Muscle of arm (tissue), 12 donors: ENCODE data around the gene AGBL1. TPM values are rescaled to one million over a fixed set of nuclear protein-coding genes. Genes with fewer than 3 reads are reported as not detected.
A peak's percentile ranks its signal among the peaks of the same experiment; 100 is the strongest.

ENCODE experiments used
- DNase-seq: peaks from one replicate; pipeline ENCODE4 v3.0.0-alpha.2; 2013
- polyA plus RNA-seq, 12 donors: library from polyadenylated mRNA; unstranded; fragments of 120-200 nt; gene quantifications; one replicate each; pipeline ENCODE4 v1.2.1, GENCODE V29; 2013; ENCODE audit not compliant: insufficient read length in 12 of 12

Gene AGBL1
- polyA plus RNA-seq, 12 donors: 3.0 to 30.7 (median 18.7) TPM; not detected in 1

DNA sequence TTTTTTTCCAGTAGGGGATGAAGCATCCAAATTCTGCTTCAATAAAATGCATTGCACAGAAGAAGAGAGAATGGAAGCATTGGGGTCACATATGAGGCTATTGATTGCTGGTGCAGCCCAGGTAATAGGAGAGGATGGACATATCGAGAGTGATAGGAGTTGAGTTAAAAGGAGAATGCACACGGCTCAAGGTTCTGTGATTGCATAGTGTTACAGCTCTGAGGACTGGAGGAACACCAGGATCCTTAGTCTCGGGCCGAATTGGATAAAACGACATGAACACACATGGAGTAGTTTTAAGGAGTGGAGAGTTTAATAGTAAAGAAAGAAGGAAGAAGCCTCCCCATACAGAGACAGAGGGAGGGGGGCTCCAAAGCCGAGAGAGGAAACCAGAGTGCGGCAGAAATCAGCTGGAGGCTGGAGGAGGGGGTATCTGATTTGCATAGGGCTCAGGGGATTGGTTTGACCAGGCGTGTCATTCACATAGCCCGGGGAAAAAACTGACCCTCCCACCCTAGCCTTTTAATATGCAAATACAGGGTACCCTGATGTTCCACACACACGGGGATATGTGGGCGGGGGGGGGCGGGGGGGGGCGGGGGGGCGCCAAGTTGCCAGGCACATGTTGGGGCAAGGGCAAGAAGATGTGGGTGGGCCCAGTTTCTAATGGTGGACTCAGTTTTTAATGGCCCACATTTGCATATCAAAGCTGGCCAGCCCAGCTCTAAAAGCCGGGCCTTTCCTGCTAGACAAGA, 156.9 kb downstream of the AGBL1 start:
- DNase-seq: no peak

DNA sequence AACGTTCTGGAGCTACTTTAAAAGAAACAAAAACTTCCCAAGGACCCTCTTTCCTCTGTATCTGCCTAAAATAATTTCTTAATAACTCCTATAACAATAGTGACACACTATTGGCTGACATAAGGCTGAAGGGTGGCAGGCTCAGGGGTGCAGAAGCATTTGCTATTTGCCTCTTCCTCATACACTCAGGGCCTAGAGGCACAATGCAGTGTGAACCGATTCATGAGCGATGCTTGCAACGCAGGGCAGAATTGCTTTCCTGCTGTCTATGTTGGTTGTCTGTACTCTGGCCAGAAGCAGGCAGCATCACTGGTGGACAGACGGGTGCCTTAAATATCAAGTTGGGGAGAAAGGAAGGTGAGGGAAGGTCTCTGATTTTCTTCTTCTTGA, 157.4 kb downstream of the AGBL1 start:
- no peak for DNase-seq

DNA sequence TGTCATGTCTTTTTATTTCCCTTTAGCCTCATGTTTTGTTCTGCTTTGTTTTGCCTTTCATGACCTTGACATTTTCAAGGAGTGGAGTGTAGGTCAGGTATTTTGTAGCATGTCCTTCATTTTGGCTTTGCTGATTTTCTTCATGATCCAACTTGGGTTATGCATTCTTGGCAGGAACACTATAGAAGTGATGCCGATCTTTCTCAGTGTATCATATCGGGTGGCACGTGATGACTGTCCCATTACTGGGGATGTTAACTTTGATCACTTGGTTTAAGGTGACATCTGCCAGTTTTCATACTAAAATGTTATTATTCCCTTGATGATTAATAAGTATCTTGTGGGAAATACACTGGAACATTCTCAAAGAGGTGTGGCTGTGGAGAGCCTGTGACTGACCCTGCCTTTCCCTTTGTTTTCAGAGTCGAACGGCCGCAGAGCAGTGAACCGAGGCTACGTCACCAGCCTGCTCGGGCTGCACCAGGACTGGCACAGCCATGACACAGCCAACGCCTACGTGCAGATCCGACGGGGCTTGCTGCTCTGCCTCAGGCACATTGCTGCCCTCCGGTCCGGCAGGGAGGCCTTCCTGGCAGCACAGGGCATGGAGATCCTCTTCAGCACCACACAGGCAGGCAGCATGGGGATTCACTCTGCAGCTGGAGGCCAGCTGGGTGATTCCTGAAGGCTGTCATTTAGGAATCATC, 167.7 kb downstream of the AGBL1 start:
- no peak for DNase-seq

DNA sequence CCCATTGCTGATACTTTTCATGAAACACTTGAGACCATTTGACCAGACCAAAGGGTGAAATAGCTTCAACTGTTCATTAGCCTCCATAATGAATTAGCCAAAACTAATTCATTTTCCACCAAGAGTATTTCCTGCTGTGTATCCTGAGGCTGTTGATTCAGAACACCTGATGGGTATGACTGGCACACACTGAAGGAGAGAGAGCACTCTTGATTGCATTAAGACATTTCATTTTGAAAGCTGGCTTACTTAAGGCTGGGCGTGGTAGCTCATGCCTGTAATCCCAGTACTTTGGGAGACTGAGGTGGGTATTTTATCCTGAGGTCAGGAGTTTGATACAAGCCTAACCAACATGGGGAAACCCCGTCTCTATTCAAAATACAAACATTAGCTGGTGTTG, 175.6 kb downstream of the AGBL1 start:
- no peak for DNase-seq

DNA sequence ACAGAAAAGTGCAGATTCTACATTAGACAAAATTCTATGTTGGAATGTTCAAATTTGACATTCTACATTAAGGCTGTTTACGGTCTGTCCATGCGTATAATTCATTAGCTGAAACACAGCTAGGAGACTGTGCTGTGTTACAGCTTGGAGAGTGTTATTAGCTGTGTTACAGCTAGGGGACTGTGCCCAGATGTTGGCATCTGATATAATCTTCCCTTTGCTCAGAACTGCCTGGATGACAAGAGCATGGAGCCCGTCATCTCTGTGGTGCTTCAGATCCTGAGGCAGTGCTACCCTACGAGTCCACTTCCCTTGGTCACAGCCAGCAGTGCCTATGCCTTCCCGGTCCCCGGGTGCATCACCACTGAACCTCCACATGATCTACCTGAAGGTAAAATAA, 177.0 kb downstream of the AGBL1 start:
- DNase-seq: no peak

DNA sequence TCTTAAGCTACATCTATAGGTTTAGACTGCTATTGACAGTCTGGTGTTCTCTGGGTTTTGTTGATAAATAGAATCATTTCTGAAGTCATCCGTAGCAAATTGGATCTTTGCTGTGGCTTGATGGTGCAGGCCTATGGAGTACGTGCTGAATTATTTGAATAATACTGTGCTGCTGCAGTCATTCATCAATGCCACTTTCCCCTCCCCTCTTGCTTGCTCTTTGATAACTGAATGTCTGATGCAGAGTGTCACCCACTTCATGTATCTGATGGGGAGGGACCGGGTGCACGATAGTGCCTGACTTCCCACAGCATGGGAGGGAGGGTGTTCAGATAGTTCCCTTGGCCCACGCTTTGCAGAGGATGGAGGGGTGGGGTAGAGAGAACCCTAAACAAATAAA, 179.9 kb downstream of the AGBL1 start:
- no peak for DNase-seq

DNA sequence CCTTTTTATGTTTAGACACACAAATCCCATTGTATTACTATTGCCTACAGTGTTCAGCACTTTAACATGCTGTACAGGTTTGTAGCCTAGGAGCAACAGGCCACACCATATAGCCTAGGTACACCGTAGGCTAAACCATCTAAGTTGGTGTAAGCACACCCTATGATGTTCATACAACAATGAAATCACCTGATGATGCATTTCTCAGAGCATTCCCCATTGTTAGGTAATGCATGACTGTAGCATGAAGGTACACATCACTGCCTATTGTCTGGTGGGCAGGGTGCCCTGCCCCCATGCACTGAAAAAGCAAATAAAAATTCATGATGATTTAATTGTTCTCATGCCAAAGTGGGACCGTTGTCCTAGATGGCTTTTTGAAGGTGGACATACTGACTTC, 183.6 kb downstream of the AGBL1 start:
- no peak for DNase-seq

DNA sequence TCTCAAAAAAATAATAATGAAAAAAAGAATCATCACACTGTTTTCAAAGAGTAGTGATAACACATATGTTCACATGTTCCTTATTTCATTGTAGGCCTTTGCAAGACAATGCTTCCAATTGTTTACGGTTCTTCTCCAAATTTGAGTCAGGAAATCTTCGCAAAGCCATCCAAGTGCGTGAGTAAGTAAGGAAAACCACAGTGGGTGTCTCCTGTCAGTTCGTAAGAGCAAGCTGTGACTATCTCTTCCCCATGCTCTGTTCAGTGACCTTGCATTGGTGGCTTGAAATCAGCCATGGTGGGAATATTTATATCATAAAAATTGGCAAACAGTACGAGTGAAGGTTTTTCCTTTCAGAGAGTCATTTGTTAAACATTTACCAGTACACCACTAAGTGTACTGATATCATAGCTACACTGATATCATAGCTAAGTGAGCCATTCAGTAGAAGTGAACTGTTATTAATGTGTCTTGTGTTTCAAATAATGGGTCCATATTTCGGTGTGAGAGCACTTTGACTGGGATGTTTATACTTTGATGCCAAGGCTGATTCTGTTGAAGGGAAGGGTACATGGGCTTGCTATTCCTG, 187.3 kb downstream of the AGBL1 start:
- DNase-seq: no peak

DNA sequence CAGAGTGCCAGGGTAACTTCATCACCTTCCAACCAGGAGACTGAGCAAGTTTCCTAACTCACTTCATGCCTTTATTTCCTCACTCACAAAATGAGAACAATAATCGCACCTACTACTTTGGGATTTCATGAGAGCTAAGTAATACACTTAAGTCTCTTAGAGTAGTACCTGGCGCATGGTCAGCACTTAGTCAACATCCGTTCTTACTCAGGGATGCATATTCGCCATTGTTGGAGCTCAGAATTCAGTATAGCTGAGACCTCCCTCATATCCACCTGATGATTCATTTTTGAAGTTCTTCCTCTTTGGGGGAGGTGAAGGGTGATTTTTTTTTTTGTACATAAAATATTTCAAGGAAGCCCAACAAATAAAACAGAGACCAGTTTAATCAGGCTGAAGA, 188.2 kb downstream of the AGBL1 start:
- no peak for DNase-seq

DNA sequence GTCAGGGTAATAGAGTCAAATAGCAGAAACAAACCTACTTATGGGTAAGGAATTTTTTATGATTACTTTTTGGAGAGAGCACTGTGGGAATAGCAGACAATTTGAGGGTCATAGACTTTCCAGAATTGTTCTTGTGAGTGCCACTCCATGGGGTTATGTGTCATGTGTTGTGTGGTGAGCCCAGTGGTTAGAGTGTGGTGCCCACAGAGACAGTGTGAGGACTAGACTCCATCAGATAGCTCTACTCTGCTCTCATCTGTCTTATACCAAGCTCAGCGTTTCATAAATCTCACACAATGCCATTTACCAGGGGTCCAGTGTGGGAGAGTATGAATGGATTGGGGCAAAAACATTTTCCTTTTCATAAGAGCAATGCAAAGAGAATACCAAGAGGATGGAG, 188.9 kb downstream of the AGBL1 start:
- DNase-seq: no peak

DNA sequence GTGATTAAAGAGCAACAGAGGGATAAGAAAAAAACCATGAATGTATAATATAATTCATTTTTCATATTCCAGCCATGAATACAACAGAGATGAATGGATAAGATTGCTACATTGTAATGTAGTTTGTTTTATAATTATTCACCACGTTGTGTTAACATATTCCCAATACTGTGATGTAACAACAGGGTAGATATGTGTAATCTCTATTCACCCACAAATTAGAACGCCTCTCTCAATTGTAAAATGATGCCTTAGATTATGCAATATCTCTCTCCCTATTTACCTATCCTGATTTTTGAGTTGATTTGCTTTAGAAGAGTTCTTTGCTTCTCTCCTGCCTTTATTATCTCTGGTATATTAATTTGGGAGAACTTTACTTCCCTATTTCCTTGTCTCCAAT, 193.6 kb downstream of the AGBL1 start:
- no peak for DNase-seq

DNA sequence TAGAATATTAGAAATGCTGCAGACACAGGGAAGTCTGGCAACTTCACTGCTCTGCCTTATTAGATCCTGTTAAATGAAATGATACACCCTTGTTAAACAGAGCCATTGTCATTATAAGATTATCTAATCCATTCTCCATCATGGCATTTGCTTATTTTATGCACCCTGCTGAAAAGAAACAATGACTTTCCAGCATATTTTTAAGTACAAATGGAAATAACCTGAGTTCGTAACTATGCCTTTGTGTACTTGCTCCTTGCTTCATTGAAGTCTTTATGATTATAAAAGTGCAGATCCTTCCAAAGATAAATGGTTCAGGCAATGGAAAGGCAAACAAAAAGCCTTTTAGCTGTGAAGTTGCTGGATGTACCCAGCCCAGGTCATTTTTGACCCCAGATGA, 195.7 kb downstream of the AGBL1 start:
- no peak for DNase-seq

DNA sequence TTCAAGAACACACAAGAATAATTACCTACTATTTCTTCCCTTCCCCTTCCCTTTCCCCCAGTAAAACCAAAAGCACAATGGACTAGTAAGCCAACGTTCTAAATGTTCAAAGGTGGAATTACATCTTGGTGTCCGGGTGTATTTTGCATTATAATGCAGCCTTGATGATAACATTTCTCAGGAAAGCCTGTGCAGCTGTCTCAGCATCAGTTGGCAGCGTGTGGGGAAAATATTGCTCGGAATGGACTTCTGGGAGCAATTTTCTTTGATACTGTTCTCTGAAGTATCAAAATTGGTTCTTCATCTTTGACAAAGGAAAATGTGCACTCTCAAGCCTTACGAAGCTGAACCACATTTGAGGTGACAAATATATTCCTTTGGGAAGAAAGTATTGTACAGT, 198.9 kb downstream of the AGBL1 start:
- no peak for DNase-seq

DNA sequence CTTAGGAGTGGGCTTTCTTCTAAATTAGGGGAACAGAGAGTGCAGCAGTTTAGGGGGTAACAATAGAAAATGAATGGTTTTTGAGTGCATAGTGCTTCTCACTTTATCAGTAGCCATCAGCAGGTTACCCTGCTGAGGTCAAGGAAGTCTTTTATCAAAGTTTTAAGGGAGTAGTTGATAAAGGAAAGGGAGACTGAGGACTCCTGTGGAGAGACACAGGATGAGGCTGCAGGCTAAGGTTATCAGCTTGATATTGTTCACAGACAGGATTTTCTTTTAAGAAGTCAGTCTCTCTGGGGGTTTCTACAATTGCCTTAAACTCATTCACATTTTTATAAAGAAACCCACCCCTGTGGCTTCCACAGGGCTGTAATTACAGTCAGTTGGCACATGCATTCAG, 205.0 kb downstream of the AGBL1 start:
- no peak for DNase-seq

DNA sequence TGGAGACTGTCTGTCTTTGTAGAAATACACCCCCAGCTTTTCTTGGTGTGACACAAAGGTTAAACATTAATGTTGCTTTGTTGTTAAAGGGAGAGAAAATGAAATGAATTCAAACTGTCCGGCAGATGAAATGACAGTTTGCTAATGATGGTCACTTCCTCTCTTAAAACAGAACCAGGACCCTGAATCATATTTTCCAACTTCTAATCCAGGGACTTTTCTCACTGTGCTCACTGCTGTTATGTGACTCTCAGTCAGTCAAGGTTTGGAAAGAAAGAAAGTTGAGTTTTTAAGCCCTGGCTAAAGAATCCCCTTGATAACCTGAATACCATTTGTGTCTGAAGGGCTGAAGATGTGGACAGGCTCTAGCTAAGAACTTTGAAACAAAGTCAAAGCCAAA, 215.8 kb downstream of the AGBL1 start:
- peak; percentile 52 for DNase-seq

DNA sequence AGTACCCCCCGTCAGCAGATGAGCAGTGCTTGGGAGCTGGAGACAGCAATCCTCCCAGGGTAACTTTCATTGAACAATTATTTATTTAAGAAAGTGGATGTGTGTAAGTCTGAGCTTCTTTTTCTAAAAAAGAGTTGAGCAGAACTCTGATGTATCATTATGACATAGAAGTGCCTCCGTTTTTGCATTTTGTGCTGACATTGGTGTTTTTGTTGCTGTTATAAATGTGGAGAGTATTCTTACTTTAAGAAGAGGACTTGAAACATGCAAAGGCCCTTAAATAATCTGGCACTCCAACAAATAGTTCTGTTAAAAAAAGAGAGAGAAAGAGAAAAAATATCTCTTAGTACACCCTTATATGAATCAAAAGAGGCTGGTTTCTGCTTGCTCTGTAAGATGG, 217.1 kb downstream of the AGBL1 start:
- no peak for DNase-seq

DNA sequence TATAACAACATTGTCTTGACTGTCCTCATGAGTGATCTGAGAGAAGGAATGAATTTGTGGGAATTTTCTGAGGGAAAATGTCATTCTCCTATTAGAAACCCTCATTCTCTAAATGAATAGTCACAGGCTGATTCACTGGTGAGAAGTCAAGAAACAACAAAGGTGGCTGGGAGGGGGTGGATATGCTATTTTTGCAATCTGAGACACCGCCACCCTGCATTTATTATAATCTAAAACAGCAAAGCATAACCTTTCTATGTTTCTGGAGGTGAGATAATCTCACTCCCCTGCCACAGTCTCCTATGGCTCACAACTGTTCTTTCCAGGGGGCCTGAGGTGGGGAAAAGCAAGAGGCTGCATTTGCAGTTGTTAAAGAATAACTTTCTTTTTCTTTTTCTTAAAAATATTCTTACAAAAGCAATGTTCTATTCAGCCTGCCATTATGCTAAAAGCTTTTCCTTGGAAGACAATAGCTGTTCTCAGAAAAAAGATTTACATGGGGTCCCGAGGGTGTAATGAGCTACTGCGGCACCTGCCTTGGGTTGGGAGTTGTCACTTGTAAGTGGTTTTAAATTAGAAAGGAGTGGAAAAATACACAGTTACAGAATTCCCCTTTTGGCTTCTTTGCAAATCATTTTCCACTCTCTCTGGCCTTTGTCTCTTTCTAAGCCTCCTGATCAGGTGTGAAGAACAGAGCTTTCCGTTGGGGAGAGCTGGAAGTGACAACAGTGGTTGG, 220.9 kb downstream of the AGBL1 start:
- peak; percentile 53 for DNase-seq

DNA sequence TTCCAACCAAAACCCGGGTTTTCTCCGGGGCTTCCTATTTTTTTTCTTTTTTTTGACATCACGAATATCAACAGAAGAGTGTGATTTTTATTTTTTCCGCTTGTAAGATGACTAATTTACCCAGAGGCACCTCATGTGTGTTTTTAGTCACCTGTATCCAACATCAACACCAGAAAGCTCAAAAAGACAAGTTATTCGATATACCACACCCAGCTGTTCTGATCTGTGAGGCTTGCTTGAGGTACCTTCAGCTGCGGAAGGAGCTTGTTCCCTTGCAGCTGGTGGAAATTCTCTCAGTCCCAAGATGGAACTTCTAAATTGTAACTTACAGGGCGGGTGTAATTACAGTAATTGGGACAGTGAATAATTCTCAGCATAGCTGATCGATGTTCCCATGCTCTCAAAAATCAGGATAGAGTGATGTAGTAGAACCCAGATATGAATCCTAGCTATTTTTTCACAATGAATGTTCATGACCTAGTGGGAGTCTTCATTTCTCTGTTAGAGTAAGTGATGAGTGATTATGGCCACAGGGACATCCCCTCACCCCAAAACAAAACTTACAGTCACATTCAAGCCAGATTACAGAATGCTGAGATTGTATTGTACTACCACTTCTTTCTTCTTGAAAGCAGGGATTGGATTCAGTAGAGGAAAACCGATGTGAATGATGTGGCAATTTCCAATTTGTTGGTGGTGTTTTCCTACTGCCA, 232.1 kb downstream of the AGBL1 start:
- DNase-seq: no peak

DNA sequence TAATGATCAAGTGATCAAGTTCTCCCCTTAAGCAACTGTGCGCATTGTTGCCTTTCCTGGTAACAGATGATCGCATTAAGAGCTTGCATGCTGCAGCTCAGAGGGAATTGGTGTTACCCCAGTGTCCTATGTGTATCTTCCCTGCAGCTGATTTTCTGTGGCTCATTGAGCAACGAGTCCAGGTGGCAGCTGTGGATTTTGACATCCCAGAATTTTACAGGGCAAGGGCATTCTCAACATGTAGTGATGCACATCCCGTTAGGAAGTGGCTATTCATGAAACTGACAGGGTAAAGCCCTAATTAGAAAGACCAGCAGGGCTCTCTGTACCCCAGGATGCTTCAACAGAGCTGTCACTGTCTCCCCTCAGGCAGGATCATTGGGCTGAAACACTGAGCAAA, 232.8 kb downstream of the AGBL1 start:
- no peak for DNase-seq

DNA sequence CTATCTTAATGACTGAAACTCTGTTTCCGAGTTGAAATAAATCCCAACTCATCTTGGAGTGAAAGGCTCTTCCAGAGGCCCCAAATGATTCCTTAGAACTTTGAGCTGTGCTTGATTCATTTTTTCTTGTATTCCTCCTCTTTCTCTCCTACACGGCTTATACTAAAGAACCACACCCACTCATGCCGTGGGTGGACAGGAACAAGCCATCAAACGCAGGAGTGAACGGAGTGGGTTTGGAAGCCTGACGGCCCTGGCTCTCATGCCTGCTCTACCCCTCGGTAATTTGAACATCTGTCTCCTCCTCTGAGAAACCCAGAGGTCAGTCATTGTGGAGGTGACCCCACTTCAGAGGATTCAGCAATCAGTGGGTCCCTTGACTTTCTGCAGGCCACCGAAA, 236.5 kb downstream of the AGBL1 start:
- DNase-seq: no peak

DNA sequence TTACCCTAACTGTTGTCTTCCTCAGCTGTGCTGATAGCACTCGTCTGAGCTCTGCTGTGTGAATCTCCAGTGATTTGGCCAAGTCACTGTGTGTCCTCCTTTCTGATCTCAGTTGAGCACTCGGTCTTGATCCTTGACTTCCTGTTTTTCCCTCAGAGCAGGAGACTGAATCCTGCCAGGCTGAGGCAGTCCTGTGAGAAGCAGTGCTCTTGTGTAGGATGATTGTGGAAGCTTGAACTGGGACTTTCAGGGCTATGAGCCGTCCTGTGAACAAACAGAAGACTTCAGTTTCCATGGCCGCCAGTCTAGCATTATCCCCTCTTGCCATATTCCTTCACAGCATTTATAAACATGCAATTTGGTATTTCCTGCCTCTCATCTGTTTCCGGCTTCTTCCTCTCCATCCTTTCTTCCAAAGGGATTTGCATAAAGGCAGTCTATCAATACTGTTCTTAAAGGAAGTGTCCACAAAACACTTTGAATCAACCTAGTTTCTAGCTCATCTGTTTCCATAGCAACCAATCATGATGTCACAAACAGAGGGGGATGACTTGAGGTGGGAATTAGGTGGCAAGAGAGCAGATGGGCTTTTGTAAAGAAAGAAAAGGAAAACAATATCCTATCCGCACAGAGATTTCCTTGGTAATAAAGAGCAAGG, 237.2 kb downstream of the AGBL1 start:
- peak; percentile 46 for DNase-seq

DNA sequence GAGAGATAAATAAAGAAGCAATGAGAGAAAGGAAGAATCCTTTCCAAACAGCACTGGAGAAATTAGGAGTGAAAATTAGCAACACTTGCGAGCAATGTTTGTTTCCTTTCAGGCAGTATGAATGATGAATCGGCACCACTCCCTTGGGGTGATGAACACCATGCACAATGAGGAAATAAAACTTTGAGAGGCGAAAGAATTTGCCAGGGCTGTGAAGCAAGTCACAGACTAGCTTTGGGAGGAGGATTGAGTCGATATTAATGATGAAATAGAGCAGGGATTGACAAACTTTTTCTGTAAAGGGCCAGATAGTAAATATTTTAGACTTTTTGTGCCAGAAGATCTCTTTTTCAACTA, 237.7 kb downstream of the AGBL1 start:
- DNase-seq: peak; percentile 56
